Fibroblast of the aortic adventitia (primary cell): ENCODE data around the gene MRPL9. TPM values are rescaled to one million over a fixed set of nuclear protein-coding genes. Genes with fewer than 3 reads are reported as not detected.

Experiments used
- DNase-seq: peaks from one replicate; pipeline ENCODE4 v3.0.0-alpha.2; 2010; ENCODE audit warnings: low read depth
- H3K4me3 ChIP-seq: 2 replicates; pipeline ENCODE4 v1.5.1; 2011; ENCODE audit warnings: low read depth, mild to moderate bottlenecking, control low read depth, low read length, moderate library complexity
- CTCF ChIP-seq: IDR thresholded peaks from 2 replicates; pipeline ENCODE4 v1.5.1; 2011; ENCODE audit warnings: mild to moderate bottlenecking, low read length, control low read depth, inconsistent platforms; ENCODE audit not compliant: insufficient read depth
- total RNA-seq: library from RNA; depleted of rRNA; stranded (reverse); fragments of >200 nt; gene quantifications from 2 replicates; pipeline ENCODE4 v1.2.3, GENCODE V29; 2012; ENCODE audit warnings: low replicate concordance

MRPL9 gene
- total RNA-seq, 1 donor = 57.6 TPM

GRCh38 chr1:151806170-151806569, 42.9 kb upstream of the MRPL9 start:
- DNase-seq = no peak
- H3K4me3 ChIP-seq = no peak overlapping the region
- TF ChIP-seq CTCF = no peak

- TF ChIP-seq CTCF = no peak
- DNase-seq = no peak
Observed at GRCh38 chr1:151805066-151805820, 41.9 kb upstream of the MRPL9 start, which contains the start of gene LINGO4. TSS of gene LINGO4 (minus strand) at chr1:151805419. CDS start at chr1:151802704, 2,715 bp downstream.

GRCh38 chr1:151803915-151804314, 40.6 kb upstream of the MRPL9 start:
- TF ChIP-seq CTCF = no peak
- H3K4me3 ChIP-seq = no peak overlapping the region
- no peak for DNase-seq

More at GRCh38 chr1:151805066-151805820, 41.9 kb upstream of the MRPL9 start, which contains the start of gene LINGO4:
- no peak within 1 kb of the TSS for H3K4me3 ChIP-seq

GRCh38 chr1:151803164-151803563, 39.9 kb upstream of the MRPL9 start:
- TF ChIP-seq CTCF = no peak
- DNase-seq = no peak
- H3K4me3 ChIP-seq = no peak overlapping the region

- DNase-seq = no peak
- TF ChIP-seq CTCF = no peak
- no peak overlapping the region for H3K4me3 ChIP-seq
Observed at GRCh38 chr1:151802372-151802771, 39.1 kb upstream of the MRPL9 start.

GRCh38 chr1:151801846-151802245, 38.5 kb upstream of the MRPL9 start:
- no peak for DNase-seq

More at GRCh38 chr1:151801846-151802245, 38.5 kb upstream of the MRPL9 start:
- TF ChIP-seq CTCF = no peak
- H3K4me3 ChIP-seq = no peak overlapping the region
